ENCODE data around the gene IGF2. TPM values are rescaled to one million over a fixed set of nuclear protein-coding genes. Genes with fewer than 3 reads are reported as not detected.

Gene IGF2
- total RNA-seq, 3 donors from 2014 or later: 7.6 to 27.6 (median 12.1) TPM

- Histone ChIP-seq H3K9me3 (no peaks in the 10 kb centered on the region), H3K36me3 (ENCODE audit: low read depth) (no peaks in the 10 kb centered on the region), H3K4me1 (ENCODE audit: low read depth) (no peaks in the 10 kb centered on the region), H3K4me3 (no peak overlapping the region)
- no peak for ATAC-seq
- no peak for TF ChIP-seq CTCF (IDR thresholded peaks at IDR 0.05)
- DNase-seq: no peak
- intact Hi-C loops (cut with DNase I, micrococcal nuclease): no loop called here
These were observed 20.6 kb upstream of the IGF2 start for GRCh38 chr11:2159536-2160413.

GRCh38 chr11:2158966-2159365, 19.8 kb upstream of the IGF2 start:
- H3K9me3 ChIP-seq: no peaks in the 10 kb centered on the region
- H3K36me3 ChIP-seq (ENCODE audit: low read depth): no peaks in the 10 kb centered on the region
- H3K4me1 ChIP-seq (ENCODE audit: low read depth): no peaks in the 10 kb centered on the region
- intact Hi-C loops (cut with DNase I, micrococcal nuclease): no loop called here
- ATAC-seq: no peak
- no peak for DNase-seq
- TF ChIP-seq CTCF (IDR thresholded peaks at IDR 0.05): no peak
- no peak overlapping the region for H3K4me3 ChIP-seq

GRCh38 chr11:2158296-2158737, 19.1 kb upstream of the IGF2 start:
- intact Hi-C loops (cut with DNase I, micrococcal nuclease): no loop called here
- TF ChIP-seq CTCF (IDR thresholded peaks at IDR 0.05): no peak
- DNase-seq: no peak
- Histone ChIP-seq H3K9me3 (no peaks in the 10 kb centered on the region), H3K4me3 (no peak overlapping the region), H3K4me1 (ENCODE audit: low read depth) (no peaks in the 10 kb centered on the region), H3K36me3 (ENCODE audit: low read depth) (no peaks in the 10 kb centered on the region)
- no peak for ATAC-seq

GRCh38 chr11:2157294-2158040, 18.3 kb upstream of the IGF2 start:
- ATAC-seq (no peak), DNase-seq (no peak)
- no peaks in the 10 kb centered on the region for H3K4me1 ChIP-seq (ENCODE audit: low read depth)
- no peak for TF ChIP-seq CTCF (IDR thresholded peaks at IDR 0.05)
- no peaks in the 10 kb centered on the region for H3K9me3 ChIP-seq
- H3K4me3 ChIP-seq: no peak overlapping the region
- intact Hi-C loops (cut with DNase I, micrococcal nuclease): no loop called here
- no peaks in the 10 kb centered on the region for H3K36me3 ChIP-seq (ENCODE audit: low read depth)

- TF ChIP-seq CTCF (IDR thresholded peaks at IDR 0.05): peak; percentile 65
- intact Hi-C loops (cut with DNase I, micrococcal nuclease): no loop called here
These were observed 17.4 kb upstream of the IGF2 start for GRCh38 chr11:2156416-2157182.

More at GRCh38 chr11:2156416-2157182, 17.4 kb upstream of the IGF2 start:
- Histone ChIP-seq H3K9me3 (no peaks in the 10 kb centered on the region), H3K4me1 (ENCODE audit: low read depth) (peaks cover 3% of the 10 kb centered on the region), H3K4me3 (no peak overlapping the region), H3K36me3 (ENCODE audit: low read depth) (no peaks in the 10 kb centered on the region)
- ATAC-seq (peak; percentile 75), DNase-seq (peak; percentile 67 to 85 (median 84))

All from mucosa of descending colon (tissue), 3 donors.